Dedifferentiated amniotic fluid mesenchymal stem cell (primary cell): ENCODE data around the gene DBP.
"Not testable (repeated sequence)": the region's sequence is repeated elsewhere in the genome, so short reads cannot be mapped to it uniquely, and the experiment has no call there.

Source experiments
- DNase-seq: peaks from one replicate; pipeline ENCODE4 v3.0.0-alpha.2; 2016; ENCODE audit errors: extremely low spot score

The DBP gene

GRCh38 chr19:48668332-48668731 is 31.2 kb upstream of the DBP start:
- DNase-seq, result no peak

GRCh38 chr19:48665786-48666185 is 28.6 kb upstream of the DBP start:
- DNase-seq, result no peak

GRCh38 chr19:48664476-48664875 is 27.3 kb upstream of the DBP start:
- no peak for DNase-seq

GRCh38 chr19:48663667-48664066 is 26.5 kb upstream of the DBP start:
- no peak for DNase-seq

GRCh38 chr19:48661711-48662090 is 24.5 kb upstream of the DBP start:
- DNase-seq, result no peak

- peak; percentile 22 for DNase-seq
Measured at GRCh38 chr19:48660852-48661710, 23.9 kb upstream of the DBP start.

GRCh38 chr19:48659768-48660167 is 22.6 kb upstream of the DBP start:
- no peak for DNase-seq

GRCh38 chr19:48658483-48658882 is 21.3 kb upstream of the DBP start:
- DNase-seq, result no peak

GRCh38 chr19:48657828-48658227 is 20.6 kb upstream of the DBP start:
- not testable (repeated sequence) for DNase-seq

- peak; percentile 59 for DNase-seq
Measured at GRCh38 chr19:48656840-48657474, 19.8 kb upstream of the DBP start.

GRCh38 chr19:48654299-48655059 is 17.3 kb upstream of the DBP start:
- no peak for DNase-seq

- no peak for DNase-seq
Measured at GRCh38 chr19:48651683-48652048, 14.5 kb upstream of the DBP start.

- DNase-seq, result no peak
Measured at GRCh38 chr19:48650974-48651682, 13.9 kb upstream of the DBP start.

GRCh38 chr19:48648134-48648533 is 11.0 kb upstream of the DBP start:
- DNase-seq, result no peak

GRCh38 chr19:48646722-48647216 is 9.6 kb upstream of the DBP start:
- DNase-seq, result no peak

GRCh38 chr19:48646001-48646721 is 9.0 kb upstream of the DBP start, which contains the start of gene CA11:
Gene CA11 (minus strand): TSS chr19:48646187. CDS start chr19:48645632, 555 bp downstream.
- DNase-seq, result peak; percentile 67

- no peak for DNase-seq
Measured at GRCh38 chr19:48645620-48646000, 8.4 kb upstream of the DBP start.

GRCh38 chr19:48644839-48645619 is 7.8 kb upstream of the DBP start:
- DNase-seq, result peak; percentile 60

- no peak for DNase-seq
Measured at GRCh38 chr19:48644355-48644754, 7.2 kb upstream of the DBP start.

- DNase-seq, result no peak
Measured at GRCh38 chr19:48642862-48643261, 5.7 kb upstream of the DBP start.
